Measurements from ENCODE around the gene ZNF780B.

Gene ZNF780B

GRCh38 chr19:40084948-40085347 lies 28.9 kb upstream of the ZNF780B start:
- H3K27ac ChIP-seq (ENCODE audit: insufficient read depth, low read depth, low read length, poor library complexity, severe bottlenecking), result no peak overlapping the region
- H3K27me3 ChIP-seq (ENCODE audit: control insufficient read depth, insufficient read depth, low read length, poor library complexity, severe bottlenecking), result no peaks in the 10 kb centered on the region
- H3K4me3 ChIP-seq (ENCODE audit: insufficient read depth, low read depth, low read length), result no peak overlapping the region
- H3K36me3 ChIP-seq (ENCODE audit: control insufficient read depth, insufficient read depth, low read length), result peaks cover 21% of the 10 kb centered on the region
- peaks cover 6% of the 10 kb centered on the region for H3K4me1 ChIP-seq (ENCODE audit: control insufficient read depth, insufficient read depth, low read length)
- WGBS, 2 experiments, result 87 to 91% methylated on average over 4 of the region's 4 CpGs
- no peaks in the 10 kb centered on the region for H3K9me3 ChIP-seq (ENCODE audit: control insufficient read depth, low read length)

- no peak overlapping the region for H3K27ac ChIP-seq (ENCODE audit: insufficient read depth, low read depth, low read length, poor library complexity, severe bottlenecking)
- peaks cover 7% of the 10 kb centered on the region for H3K9me3 ChIP-seq (ENCODE audit: control insufficient read depth, low read length)
- peaks cover 39% of the 10 kb centered on the region for H3K36me3 ChIP-seq (ENCODE audit: control insufficient read depth, insufficient read depth, low read length)
- no peak overlapping the region for H3K4me3 ChIP-seq (ENCODE audit: insufficient read depth, low read depth, low read length)
- no peaks in the 10 kb centered on the region for H3K27me3 ChIP-seq (ENCODE audit: control insufficient read depth, insufficient read depth, low read length, poor library complexity, severe bottlenecking)
- H3K4me1 ChIP-seq (ENCODE audit: control insufficient read depth, insufficient read depth, low read length), result no peaks in the 10 kb centered on the region
- WGBS, 2 experiments, result 90 to 95% methylated on average over 1 of the region's 1 CpG
Observed at GRCh38 chr19:40081411-40081810, 25.4 kb upstream of the ZNF780B start.

GRCh38 chr19:40080289-40080688 lies 24.3 kb upstream of the ZNF780B start:
- Histone ChIP-seq H3K9me3 (ENCODE audit: control insufficient read depth, low read length) (peaks cover 7% of the 10 kb centered on the region), H3K27ac (ENCODE audit: insufficient read depth, low read depth, low read length, poor library complexity, severe bottlenecking) (no peak overlapping the region), H3K36me3 (ENCODE audit: control insufficient read depth, insufficient read depth, low read length) (peaks cover 50% of the 10 kb centered on the region), H3K4me3 (ENCODE audit: insufficient read depth, low read depth, low read length) (no peak overlapping the region), H3K4me1 (ENCODE audit: control insufficient read depth, insufficient read depth, low read length) (no peaks in the 10 kb centered on the region), H3K27me3 (ENCODE audit: control insufficient read depth, insufficient read depth, low read length, poor library complexity, severe bottlenecking) (no peaks in the 10 kb centered on the region)
- WGBS, 2 experiments, result 80% methylated on average over 1 of the region's 1 CpG; no CpG with 5 or more reads in 1 of the 2 experiments

- no peak overlapping the region for H3K4me3 ChIP-seq (ENCODE audit: insufficient read depth, low read depth, low read length)
- H3K27me3 ChIP-seq (ENCODE audit: control insufficient read depth, insufficient read depth, low read length, poor library complexity, severe bottlenecking), result no peaks in the 10 kb centered on the region
- H3K9me3 ChIP-seq (ENCODE audit: control insufficient read depth, low read length), result peaks cover 10% of the 10 kb centered on the region
- H3K27ac ChIP-seq (ENCODE audit: insufficient read depth, low read depth, low read length, poor library complexity, severe bottlenecking), result no peak overlapping the region
- H3K4me1 ChIP-seq (ENCODE audit: control insufficient read depth, insufficient read depth, low read length), result no peaks in the 10 kb centered on the region
- 91 to 100% methylated on average over 1 of the region's 1 CpG for WGBS, 2 experiments
- peaks cover 67% of the 10 kb centered on the region for H3K36me3 ChIP-seq (ENCODE audit: control insufficient read depth, insufficient read depth, low read length)
Observed at GRCh38 chr19:40078377-40078776, 22.3 kb upstream of the ZNF780B start.

GRCh38 chr19:40070058-40070457 lies 14.0 kb upstream of the ZNF780B start:
- Histone ChIP-seq H3K9me3 (ENCODE audit: control insufficient read depth, low read length) (peaks cover 3% of the 10 kb centered on the region), H3K4me3 (ENCODE audit: insufficient read depth, low read depth, low read length) (no peak overlapping the region), H3K4me1 (ENCODE audit: control insufficient read depth, insufficient read depth, low read length) (no peaks in the 10 kb centered on the region), H3K27ac (ENCODE audit: insufficient read depth, low read depth, low read length, poor library complexity, severe bottlenecking) (no peak overlapping the region), H3K27me3 (ENCODE audit: control insufficient read depth, insufficient read depth, low read length, poor library complexity, severe bottlenecking) (no peaks in the 10 kb centered on the region), H3K36me3 (ENCODE audit: control insufficient read depth, insufficient read depth, low read length) (peaks cover 14% of the 10 kb centered on the region)
- no CpG with 5 or more reads among the region's 1 CpG for WGBS, 2 experiments

- no peaks in the 10 kb centered on the region for H3K36me3 ChIP-seq (ENCODE audit: control insufficient read depth, insufficient read depth, low read length)
- no peaks in the 10 kb centered on the region for H3K27me3 ChIP-seq (ENCODE audit: control insufficient read depth, insufficient read depth, low read length, poor library complexity, severe bottlenecking)
- 89% methylated on average over 1 of the region's 1 CpG; no CpG with 5 or more reads in 1 of the 2 experiments for WGBS, 2 experiments
- no peaks in the 10 kb centered on the region for H3K9me3 ChIP-seq (ENCODE audit: control insufficient read depth, low read length)
- no peak overlapping the region for H3K4me3 ChIP-seq (ENCODE audit: insufficient read depth, low read depth, low read length)
- no peak overlapping the region for H3K27ac ChIP-seq (ENCODE audit: insufficient read depth, low read depth, low read length, poor library complexity, severe bottlenecking)
- H3K4me1 ChIP-seq (ENCODE audit: control insufficient read depth, insufficient read depth, low read length), result no peaks in the 10 kb centered on the region
Observed at GRCh38 chr19:40059624-40060023, 3.6 kb upstream of the ZNF780B start.

- no peak overlapping the region for H3K27ac ChIP-seq (ENCODE audit: insufficient read depth, low read depth, low read length, poor library complexity, severe bottlenecking)
- H3K4me1 ChIP-seq (ENCODE audit: control insufficient read depth, insufficient read depth, low read length), result no peaks in the 10 kb centered on the region
- no CpG with 5 or more reads among the region's 1 CpG for WGBS, 2 experiments
- no peaks in the 10 kb centered on the region for H3K36me3 ChIP-seq (ENCODE audit: control insufficient read depth, insufficient read depth, low read length)
- no peaks in the 10 kb centered on the region for H3K9me3 ChIP-seq (ENCODE audit: control insufficient read depth, low read length)
- no peak overlapping the region for H3K4me3 ChIP-seq (ENCODE audit: insufficient read depth, low read depth, low read length)
- H3K27me3 ChIP-seq (ENCODE audit: control insufficient read depth, insufficient read depth, low read length, poor library complexity, severe bottlenecking), result no peaks in the 10 kb centered on the region
Observed at GRCh38 chr19:40057166-40057565, 1.1 kb upstream of the ZNF780B start.

GRCh38 chr19:40056505-40056904 lies 474 bp upstream of the ZNF780B start:
- H3K4me3 ChIP-seq (ENCODE audit: insufficient read depth, low read depth, low read length), result peak overlapping the region; percentile 86
- no peak overlapping the region for H3K27ac ChIP-seq (ENCODE audit: insufficient read depth, low read depth, low read length, poor library complexity, severe bottlenecking)
- no peaks in the 10 kb centered on the region for H3K4me1 ChIP-seq (ENCODE audit: control insufficient read depth, insufficient read depth, low read length)
- no peaks in the 10 kb centered on the region for H3K27me3 ChIP-seq (ENCODE audit: control insufficient read depth, insufficient read depth, low read length, poor library complexity, severe bottlenecking)
- WGBS, 2 experiments, result 39 to 42% methylated on average over 6 to 7 of the region's 7 CpGs
- no peaks in the 10 kb centered on the region for H3K36me3 ChIP-seq (ENCODE audit: control insufficient read depth, insufficient read depth, low read length)
- H3K9me3 ChIP-seq (ENCODE audit: control insufficient read depth, low read length), result no peaks in the 10 kb centered on the region

GRCh38 chr19:40055049-40055448 lies 982 bp downstream of the ZNF780B start:
- Histone ChIP-seq H3K4me3 (ENCODE audit: insufficient read depth, low read depth, low read length) (peak overlapping the region; percentile 86), H3K27me3 (ENCODE audit: control insufficient read depth, insufficient read depth, low read length, poor library complexity, severe bottlenecking) (no peaks in the 10 kb centered on the region), H3K4me1 (ENCODE audit: control insufficient read depth, insufficient read depth, low read length) (no peaks in the 10 kb centered on the region), H3K27ac (ENCODE audit: insufficient read depth, low read depth, low read length, poor library complexity, severe bottlenecking) (no peak overlapping the region), H3K36me3 (ENCODE audit: control insufficient read depth, insufficient read depth, low read length) (no peaks in the 10 kb centered on the region), H3K9me3 (ENCODE audit: control insufficient read depth, low read length) (no peaks in the 10 kb centered on the region)
- WGBS, 2 experiments, result 47 to 48% methylated on average over 9 to 10 of the region's 10 CpGs

GRCh38 chr19:40054632-40055031 lies 1.4 kb downstream of the ZNF780B start:
- 90 to 91% methylated on average over 8 to 9 of the region's 9 CpGs for WGBS, 2 experiments
- no peaks in the 10 kb centered on the region for H3K9me3 ChIP-seq (ENCODE audit: control insufficient read depth, low read length)
- no peaks in the 10 kb centered on the region for H3K4me1 ChIP-seq (ENCODE audit: control insufficient read depth, insufficient read depth, low read length)
- peaks cover under 1% of the 10 kb centered on the region for H3K36me3 ChIP-seq (ENCODE audit: control insufficient read depth, insufficient read depth, low read length)
- no peak overlapping the region for H3K27ac ChIP-seq (ENCODE audit: insufficient read depth, low read depth, low read length, poor library complexity, severe bottlenecking)
- no peaks in the 10 kb centered on the region for H3K27me3 ChIP-seq (ENCODE audit: control insufficient read depth, insufficient read depth, low read length, poor library complexity, severe bottlenecking)
- H3K4me3 ChIP-seq (ENCODE audit: insufficient read depth, low read depth, low read length), result no peak overlapping the region

- no peaks in the 10 kb centered on the region for H3K9me3 ChIP-seq (ENCODE audit: control insufficient read depth, low read length)
Observed at GRCh38 chr19:40053491-40053890, 2.5 kb downstream of the ZNF780B start.

More at GRCh38 chr19:40053491-40053890, 2.5 kb downstream of the ZNF780B start:
- Histone ChIP-seq H3K4me3 (ENCODE audit: insufficient read depth, low read depth, low read length) (no peak overlapping the region), H3K27ac (ENCODE audit: insufficient read depth, low read depth, low read length, poor library complexity, severe bottlenecking) (no peak overlapping the region), H3K27me3 (ENCODE audit: control insufficient read depth, insufficient read depth, low read length, poor library complexity, severe bottlenecking) (no peaks in the 10 kb centered on the region), H3K36me3 (ENCODE audit: control insufficient read depth, insufficient read depth, low read length) (peaks cover 11% of the 10 kb centered on the region), H3K4me1 (ENCODE audit: control insufficient read depth, insufficient read depth, low read length) (no peaks in the 10 kb centered on the region)
- WGBS, 2 experiments, result 95% methylated on average over 2 of the region's 2 CpGs

Measured in ectodermal cell (in vitro differentiated cells).